GM21786 (cell line): ENCODE results near the gene GREM1.

Source experiments
- ATAC-seq: cut with Tn5 transposase; IDR thresholded peaks from one replicate; pipeline ENCODE4 v1.9.1; 2021; ENCODE audit not compliant: unreplicated experiment

The GREM1 gene

DNA sequence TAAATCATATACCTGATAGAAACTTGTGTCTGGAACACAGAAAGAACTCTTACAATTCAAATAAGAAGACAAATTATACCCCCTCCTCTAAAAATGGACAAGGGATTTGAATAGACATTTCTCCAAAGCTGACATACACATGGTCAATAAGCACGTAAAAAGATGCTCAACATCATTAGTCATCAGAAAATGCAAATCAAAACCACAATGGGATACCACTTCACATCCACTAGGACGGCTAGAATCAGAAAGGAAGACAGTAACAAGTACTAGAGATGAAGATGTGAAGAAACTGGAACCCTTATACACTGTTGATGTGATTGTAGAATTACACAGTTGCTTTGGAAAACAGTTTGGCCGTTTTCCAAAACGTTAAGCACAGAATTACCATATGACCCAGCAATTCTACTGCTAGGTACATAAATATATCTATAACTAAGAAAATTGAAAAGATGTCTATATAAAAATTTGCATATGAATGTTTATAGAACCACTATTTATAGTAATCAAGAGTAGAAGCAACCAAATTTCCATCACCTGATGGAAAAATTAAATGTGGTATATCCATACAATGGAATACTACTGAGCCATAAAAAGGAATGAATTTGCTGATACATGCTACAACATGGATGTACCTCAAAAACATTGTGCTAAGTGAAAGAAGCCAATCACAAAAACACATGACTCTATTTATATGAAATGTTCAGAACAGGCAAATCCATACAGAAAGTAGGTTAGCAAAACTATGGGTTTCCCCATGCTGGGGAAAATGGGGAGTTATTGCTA, 60.8 kb downstream of the GREM1 start:
- ATAC-seq, result no peak

DNA sequence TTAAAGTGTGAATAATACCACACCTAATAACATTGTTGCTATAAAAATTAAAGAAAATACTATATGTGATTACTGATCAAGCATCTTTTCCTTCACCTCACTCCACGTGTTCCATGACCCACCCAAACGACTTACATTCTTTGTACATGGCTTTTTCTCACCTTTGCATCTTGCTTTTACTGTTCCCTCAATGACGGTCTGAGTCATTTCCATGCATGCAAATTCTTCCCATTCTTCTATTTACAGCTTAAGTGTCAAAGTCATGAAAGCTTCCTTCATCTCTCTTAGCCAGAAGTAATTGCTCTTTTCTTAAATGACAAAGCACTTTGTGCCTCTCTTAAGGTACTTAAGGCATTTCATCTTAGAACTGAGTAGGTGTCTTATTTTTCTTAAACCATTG, 64.0 kb downstream of the GREM1 start:
- ATAC-seq, result no peak

DNA sequence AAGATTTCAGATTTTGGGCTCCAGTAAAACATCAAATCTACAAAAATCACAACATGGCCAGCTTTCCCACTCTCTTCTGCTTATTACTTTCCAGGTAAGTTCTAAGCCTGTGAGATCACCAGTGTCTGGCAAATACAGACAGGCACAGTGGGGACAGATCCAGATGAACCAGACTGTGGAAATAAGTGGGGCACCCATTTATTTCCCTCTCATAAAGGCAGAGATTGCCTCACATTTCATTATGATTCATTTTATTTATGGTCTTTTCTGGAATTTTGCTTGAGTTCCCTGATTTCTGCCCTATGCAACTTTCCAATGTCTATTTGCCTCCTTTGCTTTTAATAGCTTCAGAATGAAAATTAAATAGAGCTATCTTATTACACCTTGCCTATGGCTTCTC, 66.8 kb downstream of the GREM1 start:
- no peak for ATAC-seq

DNA sequence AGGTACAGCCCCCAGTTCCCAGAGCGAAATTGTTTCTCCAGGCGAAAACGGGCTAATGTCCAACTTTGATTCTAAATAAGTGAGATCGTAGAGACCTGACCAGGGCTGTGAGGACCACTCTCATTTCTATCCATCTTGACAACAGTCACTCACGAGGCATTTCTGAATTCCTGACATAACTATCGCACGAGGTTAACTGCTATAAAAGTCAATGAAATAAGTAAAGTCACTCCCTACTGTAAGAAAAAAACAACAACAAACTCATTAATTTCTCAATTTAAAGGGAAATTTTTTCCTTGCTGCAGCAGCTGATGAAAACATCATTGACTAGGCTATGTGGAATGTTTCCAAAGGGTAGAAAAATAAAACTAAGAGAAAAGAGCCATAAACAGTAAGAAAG, 69.1 kb downstream of the GREM1 start:
- ATAC-seq, result no peak

DNA sequence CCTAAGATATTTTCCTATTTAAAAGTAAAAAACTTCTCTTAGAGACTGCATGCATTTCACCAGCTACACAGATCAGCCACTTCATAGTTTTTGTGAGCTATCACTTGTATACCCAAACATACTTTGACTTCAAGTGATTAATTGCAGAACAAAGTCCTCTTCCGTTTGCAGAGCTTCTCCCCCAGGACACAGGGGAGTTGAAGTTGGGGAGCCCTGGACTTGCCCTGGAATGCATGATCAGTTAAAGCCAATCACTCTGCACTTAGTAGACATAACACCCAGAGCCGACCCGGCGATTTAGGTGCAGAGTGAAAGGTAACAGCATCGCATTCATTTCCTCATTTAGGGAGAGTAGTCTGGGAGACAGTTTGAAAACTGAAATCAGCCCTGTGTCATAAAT, 70.1 kb downstream of the GREM1 start:
- no peak for ATAC-seq

DNA sequence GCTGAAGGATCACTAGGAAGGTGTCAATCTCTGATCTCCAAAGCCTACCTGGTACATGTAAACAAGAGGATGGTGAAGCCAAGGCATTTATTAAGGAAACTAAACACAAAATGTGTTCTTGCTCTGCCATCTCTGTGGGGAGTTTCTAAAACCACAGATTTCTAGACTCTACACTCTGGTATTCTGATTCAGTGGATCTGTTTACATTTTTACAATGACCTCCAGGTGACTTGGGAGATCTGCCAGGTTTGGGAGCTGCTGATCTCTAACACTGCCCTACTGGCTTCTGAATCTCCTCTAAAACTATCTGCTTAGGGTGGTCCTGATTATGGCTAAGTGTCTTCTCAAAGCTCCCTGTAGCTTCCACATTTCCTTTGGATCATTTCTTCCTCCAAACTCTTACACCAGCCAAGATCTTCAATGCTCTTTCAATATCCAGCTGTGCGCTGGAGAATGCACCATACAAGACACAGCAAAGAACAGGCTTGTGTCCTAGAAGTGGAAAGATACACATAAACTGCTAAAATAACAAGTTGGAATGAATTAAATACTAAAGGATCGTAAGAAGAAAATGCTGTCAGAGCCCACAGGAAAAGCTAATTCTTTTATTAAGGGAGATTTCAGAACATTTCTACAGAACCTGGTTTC, 72.7 kb downstream of the GREM1 start:
- no peak for ATAC-seq

DNA sequence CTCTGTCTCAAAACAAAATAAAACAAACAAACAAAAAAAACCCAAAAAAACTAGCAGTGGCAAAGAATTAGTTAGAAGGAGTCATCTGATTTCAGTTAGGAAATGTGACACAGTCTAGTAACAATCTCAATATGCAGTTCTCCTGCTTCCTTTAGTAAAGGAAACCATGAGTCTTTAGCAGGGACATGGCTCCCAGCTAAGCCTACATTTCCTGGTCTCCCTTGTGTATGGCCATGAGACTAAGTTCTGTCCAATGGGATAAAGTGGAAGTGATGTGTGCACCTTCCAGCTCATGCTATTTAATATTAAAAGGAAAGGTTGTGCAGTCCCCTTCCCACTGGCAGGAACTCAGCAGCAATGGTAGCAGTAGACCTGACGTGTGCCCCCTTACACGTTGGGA, 74.6 kb downstream of the GREM1 start:
- no peak for ATAC-seq
